A549 (cell line): Measurements from ENCODE around the gene SLC1A2. TPM values are rescaled to one million over a fixed set of nuclear protein-coding genes. Genes with fewer than 3 reads are reported as not detected.
A peak's percentile ranks its signal among the peaks of the same experiment; 100 is the strongest.

Source experiments
- ATAC-seq, 2 experiments: fragments of 200-7000 bp in 1 of 2; fragments of >200 bp in 1 of 2; cut with Nextera tagmentation in 1 of 2; cut with Tn5 transposase in 1 of 2; 3 replicates each; pipeline versions ENCODE4 v1.8.0 to v1.9.1; 2018 to 2020; ENCODE audit warnings: mild to moderate bottlenecking in 1 of 2, moderate library complexity in 1 of 2
- CTCF ChIA-PET: fragments of 300-600 bp; sonication (Branson Sonifier 250); formaldehyde crosslinking; extraction: SDS; loops from one replicate; lab custom pipeline; 2021; ENCODE audit warnings: antibody characterized with exemption, inconsistent platforms; lab: Yijun Ruan, JAX
- POLR2A ChIA-PET: fragments of 350-600 bp; formaldehyde crosslinking; extraction: SDS; loops from one replicate; lab custom pipeline; 2021; ENCODE audit warnings: antibody characterized with exemption, inconsistent platforms; lab: Yijun Ruan, JAX
- DNase-seq, 2 experiments: peaks; one replicate each; pipeline versions ENCODE4 v3.0.0 to v3.0.0-alpha.2; 2011 to 2016; ENCODE audit warnings: low read depth in 1 of 2, low spot score in 1 of 2
- FAIRE-seq: peaks from 2 replicates; lab custom pipeline; 2011; peaks lifted over from hg19 to GRCh38; lab: Jason Lieb, UNC
- H3K27ac ChIP-seq, 2 experiments: fragments of >200 bp; sonication (Bioruptor Twin); formaldehyde crosslinking; 3 replicates each; pipeline ENCODE4 v1.5.1; 2016 to 2017
- H3K4me1 ChIP-seq: fragments of >200 bp; sonication (Bioruptor Twin); formaldehyde crosslinking; 3 replicates; pipeline ENCODE4 v1.6.1; 2016
- H3K4me2 ChIP-seq: fragments of >200 bp; sonication (Bioruptor Twin); formaldehyde crosslinking; 3 replicates; pipeline ENCODE4 v1.6.1; 2016
- H3K4me3 ChIP-seq: fragments of >200 bp; sonication (Bioruptor Twin); formaldehyde crosslinking; 3 replicates; pipeline ENCODE4 v1.5.1; 2016
- H3K9me3 ChIP-seq: fragments of >200 bp; sonication (Bioruptor Twin); formaldehyde crosslinking; 3 replicates; pipeline ENCODE4 v1.6.1; 2016
- E2F6 ChIP-seq: IDR thresholded peaks from 2 replicates; pipeline ENCODE4 v1.6.1; 2012; ENCODE audit warnings: low read depth, borderline replicate concordance
- FOSB ChIP-seq: fragments of 250-450 bp; sonication (Bioruptor Pico); IDR thresholded peaks from 2 replicates; pipeline ENCODE4 v1.5.0; 2020; ENCODE audit warnings: mild to moderate bottlenecking, moderate library complexity
- FOXS1 ChIP-seq: fragments of 250-450 bp; sonication (Bioruptor Pico); IDR thresholded peaks from 2 replicates; pipeline ENCODE4 v1.5.0; 2020; ENCODE audit warnings: mild to moderate bottlenecking, moderate library complexity
- HDAC2 ChIP-seq: fragments of 200-600 bp; sonication (generic); IDR thresholded peaks from 2 replicates; pipeline ENCODE4 v1.6.1; 2016
- HOXA7 ChIP-seq: fragments of 250-450 bp; sonication (Bioruptor Pico); IDR thresholded peaks from 2 replicates; pipeline ENCODE4 v1.5.0; 2020; ENCODE audit warnings: mild to moderate bottlenecking, moderate library complexity
- HOXB5 ChIP-seq: fragments of 250-450 bp; sonication (Bioruptor Pico); IDR thresholded peaks from 2 replicates; pipeline ENCODE4 v1.5.0; 2020; ENCODE audit warnings: mild to moderate bottlenecking, moderate library complexity
- JUN ChIP-seq, 2 experiments: fragments of >200 bp; sonication (Bioruptor Twin); formaldehyde crosslinking; IDR thresholded peaks; 2 replicates in 1 of 2; 3 replicates in 1 of 2; pipeline ENCODE4 v1.6.1; 2016 to 2017
- MAX ChIP-seq: IDR thresholded peaks from 2 replicates; pipeline ENCODE4 v1.6.1; 2012
- POLR2A ChIP-seq: IDR thresholded peaks from 2 replicates; pipeline ENCODE4 v1.6.1; 2012; ENCODE audit warnings: mild to moderate bottlenecking, low read length
- REST ChIP-seq: fragments of 200-600 bp; sonication (generic); IDR thresholded peaks from 2 replicates; pipeline ENCODE4 v1.6.1; 2016; ENCODE audit warnings: antibody characterized with exemption, mild to moderate bottlenecking, moderate library complexity
- RNF2 ChIP-seq: fragments of 200-600 bp; sonication (generic); IDR thresholded peaks from 2 replicates; pipeline ENCODE4 v1.6.1; 2016; ENCODE audit warnings: low read depth, mild to moderate bottlenecking, antibody characterized with exemption, moderate library complexity, borderline replicate concordance
- ZNF302 ChIP-seq: fragments of 250-450 bp; sonication (Bioruptor Pico); IDR thresholded peaks from 2 replicates; pipeline ENCODE4 v1.9.0; 2021; ENCODE audit warnings: inconsistent platforms, mild to moderate bottlenecking, moderate library complexity
- WGBS: methylation state at CpG from one replicate; pipeline ENCODE4 v1.1.6; 2017; ENCODE audit errors: missing lambda C conversion rate; 5-methylcytosine and 5-hydroxymethylcytosine counted together
- polyA plus RNA-seq, 4 experiments: library from polyadenylated mRNA; depleted of rRNA in 3 of 4; stranded (reverse); fragments of >200 nt; fragmentation: RNase III in 1 of 4; extraction: RNeasy Plus Mini Kit Qiagen cat#74134 plus additional on column Dnase treatment in 1 of 4; gene quantifications; 2 replicates in 3 of 4; 3 replicates in 1 of 4; pipeline ENCODE4 v1.2.3, GENCODE V29; 2011 to 2017
- TF ChIP-seq, protein P1 (sequence below): fragments of 250-450 bp; sonication (Bioruptor Pico); IDR thresholded peaks from 2 replicates; pipeline ENCODE4 v1.5.0; 2021; ENCODE audit warnings: mild to moderate bottlenecking, moderate library complexity, borderline replicate concordance
- TF ChIP-seq, protein P2 (sequence below): fragments of 150-350 bp; IDR thresholded peaks from 2 replicates; pipeline ENCODE4 v1.6.1; 2014; ENCODE audit warnings: low read depth, mild to moderate bottlenecking, low read length
- TF ChIP-seq, protein P3 (sequence below): fragments of 450-650 bp; IDR thresholded peaks from 2 replicates; pipeline ENCODE4 v1.6.1; 2014; ENCODE audit warnings: antibody characterized with exemption
- TF ChIP-seq, protein P4 (sequence below): IDR thresholded peaks from 2 replicates; pipeline ENCODE4 v1.6.1; 2012

The SLC1A2 gene
- polyA plus RNA-seq, 2 of the 4 experiments (the other 2 are of a cell fraction), result 0.01 to 0.14 TPM

GRCh38 chr11:35389897-35390465 lies 29.4 kb downstream of the SLC1A2 start:
- CTCF ChIA-PET, result interaction anchor here (0.8 to 7.0 kb wide), 9 partner anchors 12 to 803 kb away, joined by 3 to 117 read pairs (median 13); no protein-coding TSS in a partner anchor
- no peak overlapping the region for H3K4me3 ChIP-seq
- POLR2A ChIA-PET, result no interaction called here
- WGBS, result 89% methylated on average over 6 of the region's 6 CpGs
- DNase-seq (no peak), ATAC-seq (no peak), FAIRE-seq (no peak)
- no peak overlapping the region; the same call in 2 of the 3 replicates for H3K4me2 ChIP-seq
- 0 out of 3 replicates have a peak, but pooled peaks cover 2% of the 10 kb centered on the region for H3K9me3 ChIP-seq
- TF ChIP-seq, protein P1, sequence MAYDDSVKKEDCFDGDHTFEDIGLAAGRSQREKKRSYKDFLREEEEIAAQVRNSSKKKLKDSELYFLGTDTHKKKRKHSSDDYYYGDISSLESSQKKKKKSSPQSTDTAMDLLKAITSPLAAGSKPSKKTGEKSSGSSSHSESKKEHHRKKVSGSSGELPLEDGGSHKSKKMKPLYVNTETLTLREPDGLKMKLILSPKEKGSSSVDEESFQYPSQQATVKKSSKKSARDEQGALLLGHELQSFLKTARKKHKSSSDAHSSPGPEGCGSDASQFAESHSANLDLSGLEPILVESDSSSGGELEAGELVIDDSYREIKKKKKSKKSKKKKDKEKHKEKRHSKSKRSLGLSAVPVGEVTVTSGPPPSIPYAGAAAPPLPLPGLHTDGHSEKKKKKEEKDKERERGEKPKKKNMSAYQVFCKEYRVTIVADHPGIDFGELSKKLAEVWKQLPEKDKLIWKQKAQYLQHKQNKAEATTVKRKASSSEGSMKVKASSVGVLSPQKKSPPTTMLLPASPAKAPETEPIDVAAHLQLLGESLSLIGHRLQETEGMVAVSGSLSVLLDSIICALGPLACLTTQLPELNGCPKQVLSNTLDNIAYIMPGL (CRISPR knock-in tag), result no peak
- TF ChIP-seq JUN (IDR thresholded peaks at IDR 0.05) (no peak), FOXS1 (CRISPR knock-in tag) (no peak), RNF2 (no peak), POLR2A (no peak), E2F6 (no peak), FOSB (no peak)
- TF ChIP-seq, protein P2, sequence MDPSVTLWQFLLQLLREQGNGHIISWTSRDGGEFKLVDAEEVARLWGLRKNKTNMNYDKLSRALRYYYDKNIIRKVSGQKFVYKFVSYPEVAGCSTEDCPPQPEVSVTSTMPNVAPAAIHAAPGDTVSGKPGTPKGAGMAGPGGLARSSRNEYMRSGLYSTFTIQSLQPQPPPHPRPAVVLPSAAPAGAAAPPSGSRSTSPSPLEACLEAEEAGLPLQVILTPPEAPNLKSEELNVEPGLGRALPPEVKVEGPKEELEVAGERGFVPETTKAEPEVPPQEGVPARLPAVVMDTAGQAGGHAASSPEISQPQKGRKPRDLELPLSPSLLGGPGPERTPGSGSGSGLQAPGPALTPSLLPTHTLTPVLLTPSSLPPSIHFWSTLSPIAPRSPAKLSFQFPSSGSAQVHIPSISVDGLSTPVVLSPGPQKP, result no peak
- H3K27ac ChIP-seq, result peak overlapping the region in 1 of 2 experiments; percentile 44; a peak in 3 of 6 replicates
- H3K4me1 ChIP-seq, result peaks cover 43% of the 10 kb centered on the region

- Histone ChIP-seq H3K4me3 (no peak overlapping the region), H3K4me1 (peaks cover 43% of the 10 kb centered on the region), H3K9me3 (0 out of 3 replicates have a peak, but pooled peaks cover 4% of the 10 kb centered on the region), H3K27ac (0 out of 6 replicates have a peak overlapping the region, but pooled peaks of 1 of the 2 experiments have one; percentile 44), H3K4me2 (no peak overlapping the region)
- TF ChIP-seq REST (no peak), POLR2A (no peak), HOXA7 (CRISPR knock-in tag) (no peak), ZNF302 (CRISPR knock-in tag) (no peak), HOXB5 (CRISPR knock-in tag) (no peak), MAX (no peak), HDAC2 (no peak)
- TF ChIP-seq, protein P3, sequence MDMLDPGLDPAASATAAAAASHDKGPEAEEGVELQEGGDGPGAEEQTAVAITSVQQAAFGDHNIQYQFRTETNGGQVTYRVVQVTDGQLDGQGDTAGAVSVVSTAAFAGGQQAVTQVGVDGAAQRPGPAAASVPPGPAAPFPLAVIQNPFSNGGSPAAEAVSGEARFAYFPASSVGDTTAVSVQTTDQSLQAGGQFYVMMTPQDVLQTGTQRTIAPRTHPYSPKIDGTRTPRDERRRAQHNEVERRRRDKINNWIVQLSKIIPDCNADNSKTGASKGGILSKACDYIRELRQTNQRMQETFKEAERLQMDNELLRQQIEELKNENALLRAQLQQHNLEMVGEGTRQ, result no peak
- TF ChIP-seq, protein P1 (CRISPR knock-in tag), result no peak
- TF ChIP-seq, protein P4, sequence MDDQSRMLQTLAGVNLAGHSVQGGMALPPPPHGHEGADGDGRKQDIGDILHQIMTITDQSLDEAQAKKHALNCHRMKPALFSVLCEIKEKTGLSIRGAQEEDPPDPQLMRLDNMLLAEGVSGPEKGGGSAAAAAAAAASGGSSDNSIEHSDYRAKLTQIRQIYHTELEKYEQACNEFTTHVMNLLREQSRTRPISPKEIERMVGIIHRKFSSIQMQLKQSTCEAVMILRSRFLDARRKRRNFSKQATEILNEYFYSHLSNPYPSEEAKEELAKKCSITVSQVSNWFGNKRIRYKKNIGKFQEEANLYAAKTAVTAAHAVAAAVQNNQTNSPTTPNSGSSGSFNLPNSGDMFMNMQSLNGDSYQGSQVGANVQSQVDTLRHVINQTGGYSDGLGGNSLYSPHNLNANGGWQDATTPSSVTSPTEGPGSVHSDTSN, result no peak
- ChIA-PET POLR2A (no interaction called here), CTCF (interaction anchor here (0.8 to 7.0 kb wide), 6 partner anchors 11 to 876 kb away, joined by 3 to 117 read pairs (median 4); no protein-coding TSS in a partner anchor)
- no peak for DNase-seq
- no peak for FAIRE-seq
- no peak for ATAC-seq
- WGBS, result 76% methylated on average over 1 of the region's 1 CpG
These were observed 30.2 kb downstream of the SLC1A2 start for GRCh38 chr11:35389112-35389511.
